Endothelial cell (in vitro differentiated cells): ENCODE results near the gene NEK1. TPM values are rescaled to one million over a fixed set of nuclear protein-coding genes. Genes with fewer than 3 reads are reported as not detected.

ENCODE experiments used
- DNase-seq: peaks from one replicate; pipeline ENCODE4 v3.0.0; 2021; ENCODE audit warnings: low spot score
- H3K27ac Mint-ChIP-seq: one replicate; pipeline ENCODE4 v1.8.0; 2021; ENCODE audit warnings: mixed read lengths, inconsistent platforms; ENCODE audit not compliant: unreplicated experiment
- H3K27me3 Mint-ChIP-seq: one replicate; pipeline ENCODE4 v1.8.0; 2021; ENCODE audit warnings: mild to moderate bottlenecking, moderate library complexity, mixed read lengths, inconsistent platforms; ENCODE audit not compliant: unreplicated experiment
- H3K36me3 Mint-ChIP-seq: one replicate; pipeline ENCODE4 v1.8.0; 2021; ENCODE audit warnings: mild to moderate bottlenecking, low read depth, mixed read lengths, inconsistent platforms; ENCODE audit not compliant: unreplicated experiment
- H3K4me1 Mint-ChIP-seq: one replicate; pipeline ENCODE4 v1.8.0; 2021; ENCODE audit warnings: mild to moderate bottlenecking, mixed read lengths, inconsistent platforms; ENCODE audit not compliant: unreplicated experiment
- H3K4me3 Mint-ChIP-seq: one replicate; pipeline ENCODE4 v1.8.0; 2021; ENCODE audit warnings: mild to moderate bottlenecking, mixed read lengths, inconsistent platforms; ENCODE audit not compliant: unreplicated experiment
- H3K9me3 Mint-ChIP-seq: one replicate; pipeline ENCODE4 v1.8.0; 2021; ENCODE audit warnings: mixed read lengths, inconsistent platforms; ENCODE audit not compliant: unreplicated experiment
- CTCF ChIP-seq: fragments of 200-600 bp; sonication (generic); IDR thresholded peaks from one replicate; pipeline ENCODE4 v1.5.0; 2021; ENCODE audit warnings: antibody characterized with exemption; ENCODE audit not compliant: unreplicated experiment
- total RNA-seq: library from RNA; stranded (reverse); fragmentation: NEBNext Ultra II Directional; extraction: Animal tissue kit (Norgen Biotek cat#: 25700); gene quantifications from one replicate; pipeline ENCODE4 v1.2.1, GENCODE V29; 2021; ENCODE audit not compliant: unreplicated experiment

The NEK1 gene
- total RNA-seq, 1 donor from 2014 or later, result 12.5 TPM

GRCh38 chr4:169620880-169621248 is 8.5 kb upstream of the NEK1 start:
- H3K36me3 Mint-ChIP-seq, result peaks cover 4% of the 10 kb centered on the region
- TF ChIP-seq CTCF, result no peak
- peak; percentile 19 for DNase-seq
- peaks cover 4% of the 10 kb centered on the region for H3K9me3 Mint-ChIP-seq
- peaks cover 25% of the 10 kb centered on the region for H3K4me1 Mint-ChIP-seq
- H3K27ac Mint-ChIP-seq, result peak overlapping the region; percentile 98
- H3K27me3 Mint-ChIP-seq, result peaks cover 2% of the 10 kb centered on the region
- peak overlapping the region; percentile 95 for H3K4me3 Mint-ChIP-seq

- H3K27ac Mint-ChIP-seq, result peak within 1 kb of the TSS; percentile 98
- no peak for TF ChIP-seq CTCF
- H3K9me3 Mint-ChIP-seq, result peaks cover 4% of the 10 kb centered on the region
- H3K27me3 Mint-ChIP-seq, result peaks cover 2% of the 10 kb centered on the region
- H3K36me3 Mint-ChIP-seq, result peaks cover 3% of the 10 kb centered on the region
- peaks cover 23% of the 10 kb centered on the region for H3K4me1 Mint-ChIP-seq
- DNase-seq, result peak; percentile 97
- H3K4me3 Mint-ChIP-seq, result peak within 1 kb of the TSS; percentile 95
Measured at GRCh38 chr4:169619958-169620879, 7.8 kb upstream of the NEK1 start, which contains the start of gene CLCN3. Gene CLCN3, plus strand, starts transcription at chr4:169620578. Its CDS starts 15,351 bp downstream, at chr4:169635929.

- peaks cover 2% of the 10 kb centered on the region for H3K27me3 Mint-ChIP-seq
Measured at GRCh38 chr4:169619518-169619957, 7.2 kb upstream of the NEK1 start.

GRCh38 chr4:169618986-169619385 is 6.6 kb upstream of the NEK1 start:
- H3K4me1 Mint-ChIP-seq, result peaks cover 23% of the 10 kb centered on the region
- no peaks in the 10 kb centered on the region for H3K36me3 Mint-ChIP-seq
- peak overlapping the region; percentile 95 for H3K4me3 Mint-ChIP-seq
- no peak for TF ChIP-seq CTCF
- peaks cover 2% of the 10 kb centered on the region for H3K27me3 Mint-ChIP-seq
- DNase-seq, result no peak
- H3K9me3 Mint-ChIP-seq, result peaks cover 4% of the 10 kb centered on the region
- peak overlapping the region; percentile 2 for H3K27ac Mint-ChIP-seq

More at GRCh38 chr4:169619518-169619957, 7.2 kb upstream of the NEK1 start:
- H3K4me3 Mint-ChIP-seq, result peak overlapping the region; percentile 95
- H3K9me3 Mint-ChIP-seq, result peaks cover 4% of the 10 kb centered on the region
- peaks cover 23% of the 10 kb centered on the region for H3K4me1 Mint-ChIP-seq
- peak; percentile 51 for TF ChIP-seq CTCF
- no peaks in the 10 kb centered on the region for H3K36me3 Mint-ChIP-seq
- DNase-seq, result peak; percentile 20
- peak overlapping the region; percentile 98 for H3K27ac Mint-ChIP-seq

- no peaks in the 10 kb centered on the region for H3K36me3 Mint-ChIP-seq
- peaks cover 2% of the 10 kb centered on the region for H3K27me3 Mint-ChIP-seq
- no peak for DNase-seq
- H3K9me3 Mint-ChIP-seq, result peaks cover 4% of the 10 kb centered on the region
- no peak overlapping the region for H3K27ac Mint-ChIP-seq
- no peak overlapping the region for H3K4me3 Mint-ChIP-seq
- TF ChIP-seq CTCF, result no peak
- H3K4me1 Mint-ChIP-seq, result peaks cover 20% of the 10 kb centered on the region
Measured at GRCh38 chr4:169618286-169618685, 5.9 kb upstream of the NEK1 start.
